BE2C (cell line): ENCODE data around the gene PNPLA4.
A peak's percentile ranks its signal among the peaks of the same experiment; 100 is the strongest.

Source experiments
- DNase-seq: peaks from one replicate; pipeline ENCODE4 v3.0.0-alpha.2; 2020
- H3K27me3 ChIP-seq: fragments of 250-450 bp; sonication (Bioruptor Pico); 2 replicates; pipeline ENCODE4 v1.5.1; 2020; ENCODE audit warnings: mild to moderate bottlenecking
- H3K36me3 ChIP-seq: fragments of 250-450 bp; sonication (Bioruptor Pico); 2 replicates; pipeline ENCODE4 v1.5.1; 2020; ENCODE audit warnings: mild to moderate bottlenecking
- H3K4me1 ChIP-seq: fragments of 250-450 bp; sonication (Bioruptor Pico); 2 replicates; pipeline ENCODE4 v1.5.1; 2020
- H3K4me3 ChIP-seq: 2 replicates; pipeline ENCODE4 v1.5.1; 2011; ENCODE audit warnings: low read depth, low read length
- H3K9me3 ChIP-seq: fragments of 250-450 bp; sonication (Bioruptor Pico); 2 replicates; pipeline ENCODE4 v1.5.1; 2020
- TF ChIP-seq, protein P1 (sequence below): IDR thresholded peaks from 2 replicates; pipeline ENCODE4 v1.5.1; 2012; ENCODE audit warnings: mild to moderate bottlenecking, low read depth, low read length

The PNPLA4 gene

DNA sequence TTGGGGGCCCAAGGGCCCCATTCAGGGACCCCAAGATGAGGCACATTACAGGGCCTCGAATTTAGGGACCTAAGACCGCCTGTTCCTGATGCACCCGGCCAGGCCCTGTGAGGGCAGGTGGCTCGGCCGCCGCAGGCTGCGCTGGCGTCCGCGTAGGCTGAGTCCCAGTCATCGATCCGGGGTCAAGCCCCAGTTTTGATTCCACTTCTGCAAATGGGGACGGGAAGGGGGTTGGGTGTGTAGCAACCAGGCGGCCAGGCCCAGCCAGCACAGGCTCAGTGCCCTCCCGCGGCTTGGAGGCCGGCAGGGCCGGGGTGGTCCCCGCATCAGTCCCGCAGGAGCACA, 327 bp downstream of the PNPLA4 start:
- H3K9me3 ChIP-seq: no peaks in the 10 kb centered on the region
- TF ChIP-seq, protein P1, sequence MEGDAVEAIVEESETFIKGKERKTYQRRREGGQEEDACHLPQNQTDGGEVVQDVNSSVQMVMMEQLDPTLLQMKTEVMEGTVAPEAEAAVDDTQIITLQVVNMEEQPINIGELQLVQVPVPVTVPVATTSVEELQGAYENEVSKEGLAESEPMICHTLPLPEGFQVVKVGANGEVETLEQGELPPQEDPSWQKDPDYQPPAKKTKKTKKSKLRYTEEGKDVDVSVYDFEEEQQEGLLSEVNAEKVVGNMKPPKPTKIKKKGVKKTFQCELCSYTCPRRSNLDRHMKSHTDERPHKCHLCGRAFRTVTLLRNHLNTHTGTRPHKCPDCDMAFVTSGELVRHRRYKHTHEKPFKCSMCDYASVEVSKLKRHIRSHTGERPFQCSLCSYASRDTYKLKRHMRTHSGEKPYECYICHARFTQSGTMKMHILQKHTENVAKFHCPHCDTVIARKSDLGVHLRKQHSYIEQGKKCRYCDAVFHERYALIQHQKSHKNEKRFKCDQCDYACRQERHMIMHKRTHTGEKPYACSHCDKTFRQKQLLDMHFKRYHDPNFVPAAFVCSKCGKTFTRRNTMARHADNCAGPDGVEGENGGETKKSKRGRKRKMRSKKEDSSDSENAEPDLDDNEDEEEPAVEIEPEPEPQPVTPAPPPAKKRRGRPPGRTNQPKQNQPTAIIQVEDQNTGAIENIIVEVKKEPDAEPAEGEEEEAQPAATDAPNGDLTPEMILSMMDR: no peak
- H3K36me3 ChIP-seq: no peaks in the 10 kb centered on the region
- H3K4me3 ChIP-seq: no peak overlapping the region
- DNase-seq: no peak
- no peaks in the 10 kb centered on the region for H3K4me1 ChIP-seq
- H3K27me3 ChIP-seq: no peaks in the 10 kb centered on the region

DNA sequence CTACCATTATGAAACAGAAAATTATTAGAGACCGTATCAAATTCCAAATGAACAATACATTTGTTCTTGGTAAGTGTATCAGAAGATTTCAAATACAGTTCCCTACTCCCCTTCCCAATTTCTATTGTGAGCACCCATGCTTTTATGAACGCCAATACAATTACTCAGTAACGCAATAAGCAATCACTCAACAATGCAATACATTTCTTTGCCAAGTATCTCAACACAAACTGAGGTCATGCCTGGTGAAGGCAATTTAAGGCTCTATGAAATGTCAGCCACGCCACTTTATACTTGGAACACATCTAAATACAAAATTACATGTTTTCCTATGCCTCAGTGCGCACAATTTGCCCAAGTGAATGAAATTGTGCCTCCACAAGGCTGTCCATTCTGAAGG, 712 bp downstream of the PNPLA4 start:
- Histone ChIP-seq H3K27me3 (no peaks in the 10 kb centered on the region), H3K36me3 (no peaks in the 10 kb centered on the region), H3K4me1 (no peaks in the 10 kb centered on the region), H3K9me3 (no peaks in the 10 kb centered on the region), H3K4me3 (no peak overlapping the region)
- TF ChIP-seq, protein P1: no peak
- DNase-seq: no peak

GRCh38 chrX:7925867-7926472, 1.2 kb downstream of the PNPLA4 start:
- no peak overlapping the region for H3K4me3 ChIP-seq
- TF ChIP-seq, protein P1: peak; percentile 59

DNA sequence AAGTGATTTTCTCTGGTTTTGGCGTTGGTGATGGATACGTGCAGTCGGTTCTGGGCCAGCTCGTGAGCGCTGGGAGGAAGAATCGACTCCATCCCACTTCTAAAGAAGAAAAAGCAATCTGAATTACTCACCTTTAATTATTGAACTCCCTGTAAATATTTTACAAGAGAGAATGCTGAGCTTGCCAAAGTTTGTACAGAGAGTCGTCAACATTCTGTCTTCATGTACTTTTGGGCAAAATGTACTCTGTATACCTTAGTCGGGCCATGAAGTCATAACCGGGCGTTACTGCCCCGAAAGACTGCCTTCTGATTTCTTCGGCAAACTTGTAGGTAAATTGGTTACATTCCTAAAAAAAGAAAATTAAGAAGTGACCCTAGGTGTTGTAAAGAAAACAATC, 5.5 kb downstream of the PNPLA4 start:
- no peaks in the 10 kb centered on the region for H3K9me3 ChIP-seq
- no peaks in the 10 kb centered on the region for H3K36me3 ChIP-seq
- H3K4me1 ChIP-seq: no peaks in the 10 kb centered on the region
- no peaks in the 10 kb centered on the region for H3K27me3 ChIP-seq
- TF ChIP-seq, protein P1: no peak
- no peak overlapping the region for H3K4me3 ChIP-seq
- no peak for DNase-seq

More at GRCh38 chrX:7925867-7926472, 1.2 kb downstream of the PNPLA4 start:
- Histone ChIP-seq H3K27me3 (no peaks in the 10 kb centered on the region), H3K4me1 (no peaks in the 10 kb centered on the region), H3K36me3 (no peaks in the 10 kb centered on the region), H3K9me3 (no peaks in the 10 kb centered on the region)
- DNase-seq: peak; percentile 24

GRCh38 chrX:7908821-7909220, 18.4 kb downstream of the PNPLA4 start:
- Histone ChIP-seq H3K4me1 (no peaks in the 10 kb centered on the region), H3K36me3 (no peaks in the 10 kb centered on the region), H3K4me3 (no peak overlapping the region), H3K27me3 (no peaks in the 10 kb centered on the region), H3K9me3 (no peaks in the 10 kb centered on the region)
- no peak for DNase-seq
- TF ChIP-seq, protein P1: no peak

GRCh38 chrX:7904562-7904961, 22.7 kb downstream of the PNPLA4 start:
- H3K27me3 ChIP-seq: no peaks in the 10 kb centered on the region
- no peak overlapping the region for H3K4me3 ChIP-seq
- no peaks in the 10 kb centered on the region for H3K9me3 ChIP-seq
- DNase-seq: no peak
- no peaks in the 10 kb centered on the region for H3K4me1 ChIP-seq
- TF ChIP-seq, protein P1: no peak
- no peaks in the 10 kb centered on the region for H3K36me3 ChIP-seq
